HepG2 (cell line): ENCODE data around the gene ZNF763. TPM values are rescaled to one million over a fixed set of nuclear protein-coding genes. Genes with fewer than 3 reads are reported as not detected.

ENCODE experiments used
- EZH2 ChIP-seq: conservative IDR thresholded peaks from 2 replicates; pipeline ENCODE4 v1.6.1; 2012; ENCODE audit warnings: mild to moderate bottlenecking, low read depth, low read length, moderate library complexity
- FOSL2 ChIP-seq: sonication (generic); formaldehyde crosslinking; IDR thresholded peaks from 2 replicates; pipeline ENCODE4 v1.4.0; 2020; ENCODE audit warnings: missing genetic modification reagents
- GATAD2A ChIP-seq: IDR thresholded peaks from 2 replicates; pipeline ENCODE4 v1.6.1; 2016
- HDAC1 ChIP-seq: sonication (generic); formaldehyde crosslinking; IDR thresholded peaks from 2 replicates; pipeline ENCODE4 v1.5.1; 2020; ENCODE audit warnings: mild to moderate bottlenecking, missing genetic modification reagents
- KLF12 ChIP-seq: sonication (generic); formaldehyde crosslinking; IDR thresholded peaks from 2 replicates; pipeline ENCODE4 v1.4.0; 2020; ENCODE audit warnings: missing genetic modification reagents, borderline replicate concordance
- MIXL1 ChIP-seq: IDR thresholded peaks from 2 replicates; pipeline ENCODE4 v1.6.1; 2016
- MXI1 ChIP-seq: IDR thresholded peaks from 3 replicates; pipeline ENCODE4 v1.6.1; 2012; ENCODE audit warnings: low read depth, low read length, inconsistent platforms, borderline replicate concordance
- RFXAP ChIP-seq: sonication (generic); formaldehyde crosslinking; IDR thresholded peaks from 2 replicates; pipeline ENCODE4 v1.4.0; 2020; ENCODE audit warnings: missing genetic modification reagents, borderline replicate concordance
- SMARCE1 ChIP-seq: fragments of 450-650 bp; IDR thresholded peaks from 2 replicates; pipeline ENCODE4 v1.6.1; 2017; ENCODE audit warnings: borderline replicate concordance
- SRSF1 ChIP-seq: fragments of 200-400 bp; formaldehyde crosslinking; optimal IDR thresholded peaks from 2 replicates; pipeline ENCODE3; 2017; ENCODE audit warnings: mild to moderate bottlenecking, low read depth, low read length, moderate library complexity
- STAT6 ChIP-seq: sonication (generic); formaldehyde crosslinking; IDR thresholded peaks from 2 replicates; pipeline ENCODE4 v1.4.0; 2020; ENCODE audit warnings: missing genetic modification reagents, mild to moderate bottlenecking, borderline replicate concordance
- TBX2 ChIP-seq: sonication (generic); formaldehyde crosslinking; IDR thresholded peaks from 2 replicates; pipeline ENCODE4 v1.5.0; 2020; ENCODE audit warnings: missing genetic modification reagents, mild to moderate bottlenecking, borderline replicate concordance
- TEF ChIP-seq: sonication (generic); formaldehyde crosslinking; IDR thresholded peaks from 2 replicates; pipeline ENCODE4 v1.5.0; 2020; ENCODE audit warnings: missing genetic modification reagents
- ZBTB44 ChIP-seq: sonication (generic); formaldehyde crosslinking; IDR thresholded peaks from 2 replicates; pipeline ENCODE4 v1.4.0; 2020; ENCODE audit warnings: missing genetic modification reagents
- ZBTB46 ChIP-seq: sonication (generic); formaldehyde crosslinking; IDR thresholded peaks from 2 replicates; pipeline ENCODE4 v1.4.0; 2020; ENCODE audit warnings: mild to moderate bottlenecking, missing genetic modification reagents, borderline replicate concordance
- ZBTB7B ChIP-seq: sonication (generic); formaldehyde crosslinking; IDR thresholded peaks from 2 replicates; pipeline ENCODE4 v1.4.0; 2020; ENCODE audit warnings: missing genetic modification reagents
- ZFP91 ChIP-seq: sonication (generic); formaldehyde crosslinking; IDR thresholded peaks from 2 replicates; pipeline ENCODE4 v1.9.0; 2022; ENCODE audit warnings: missing genetic modification reagents, mild to moderate bottlenecking, borderline replicate concordance
- ZNF18 ChIP-seq: sonication (generic); formaldehyde crosslinking; IDR thresholded peaks from 2 replicates; pipeline ENCODE4 v1.8.0; 2022; ENCODE audit warnings: mild to moderate bottlenecking, missing genetic modification reagents; ENCODE audit not compliant: insufficient replicate concordance
- ZNF709 ChIP-seq: sonication (generic); formaldehyde crosslinking; IDR thresholded peaks from 2 replicates; pipeline ENCODE4 v1.5.0; 2020; ENCODE audit warnings: mild to moderate bottlenecking, missing genetic modification reagents
- polyA plus RNA-seq, 8 experiments: library from polyadenylated mRNA; depleted of rRNA in 3 of 8; stranded (reverse) in 7 of 8; unstranded in 1 of 8; fragments of >200 nt; fragmentation: Illumina TruSeq in 4 of 8; extraction: Trizol in 4 of 8; gene quantifications; 2 replicates each; pipeline versions ENCODE4 v1.2.1 to v1.2.3, GENCODE V29; 2011 to 2016; ENCODE audit warnings: low read depth in 4 of 8, missing spikeins in 1 of 8, mixed read lengths in 1 of 8; ENCODE audit not compliant: insufficient read depth in 1 of 8
- total RNA-seq, 5 experiments: library from RNA; depleted of rRNA; stranded (reverse); fragments of >200 nt; fragmentation: Illumina TruSeq; extraction: Trizol; gene quantifications; 2 replicates each; pipeline ENCODE4 v1.2.3, GENCODE V29; 2016; ENCODE audit warnings: low read depth in 1 of 5

The ZNF763 gene
- total and polyA plus RNA-seq, 2 of the 13 experiments (the other 11 are each of a cell fraction or from before 2014, with no cell fraction given) = 0.08 to 0.42 TPM

GRCh38 chr19:11964858-11965645 is at the start of gene ZNF763 (continued):
- peak; percentile 63; the same call in 1 of the 2 replicates for TF ChIP-seq ZFP91
- TF ChIP-seq ZBTB44 = no peak
- TF ChIP-seq ZNF18 (CRISPR knock-in tag) = no peak
- no peak for TF ChIP-seq MIXL1 (CRISPR knock-in tag)
- no peak for TF ChIP-seq STAT6 (CRISPR knock-in tag)
- TF ChIP-seq MXI1 = no peak
- TF ChIP-seq ZBTB7B = no peak
- TF ChIP-seq GATAD2A = no peak
- TF ChIP-seq SMARCE1 = no peak
- no peak for TF ChIP-seq FOSL2 (CRISPR knock-in tag)
- no peak for TF ChIP-seq SRSF1
- no peak for TF ChIP-seq ZNF709 (CRISPR knock-in tag)
- TF ChIP-seq TEF (CRISPR knock-in tag) = no peak
- TF ChIP-seq HDAC1 (CRISPR knock-in tag) = peak; percentile 19; the same call in 1 of the 2 replicates
- TF ChIP-seq TBX2 = peak; percentile 38; the same call in 1 of the 2 replicates
- no peak for TF ChIP-seq RFXAP (CRISPR knock-in tag)
- TF ChIP-seq EZH2 = no peak
- no peak for TF ChIP-seq KLF12
- no peak for TF ChIP-seq ZBTB46
